Naive thymus-derived CD4-positive, alpha-beta T cell (primary cell): ENCODE results near the gene STK40. TPM values are rescaled to one million over a fixed set of nuclear protein-coding genes. Genes with fewer than 3 reads are reported as not detected.
A peak's percentile ranks its signal among the peaks of the same experiment; 100 is the strongest.

ENCODE experiments used
- ATAC-seq: fragments of 150-1000 bp; cut with Tn5 transposase; 2 replicates; pipeline ENCODE4 v1.10.0; 2021; ENCODE audit warnings: mild to moderate bottlenecking, moderate library complexity
- CTCF ChIA-PET: fragments of 350-600 bp; sonication (Branson Sonifier 250); formaldehyde crosslinking; loops from one replicate; lab custom pipeline; 2021; ENCODE audit warnings: antibody characterized with exemption; lab: Charles Lee
- POLR2A ChIA-PET: fragments of 350-600 bp; sonication (Branson Sonifier 250); formaldehyde crosslinking; loops from one replicate; lab custom pipeline; 2021; ENCODE audit warnings: antibody characterized with exemption, inconsistent platforms; lab: Charles Lee
- DNase-seq, 9 donors: peaks; one replicate each; pipeline versions ENCODE4 v3.0.0 to v3.0.0-alpha.2; 2020 to 2022; ENCODE audit warnings: mixed read lengths in 1 of 9
- H3K27ac ChIP-seq: one replicate; pipeline ENCODE4 v1.7.0; 2013; ENCODE audit warnings: mild to moderate bottlenecking, low read depth, low read length, moderate library complexity
- H3K27me3 ChIP-seq, 2 donors: one replicate each; pipeline ENCODE4 v1.7.0; 2013; ENCODE audit warnings: low read length in 2 of 2, mild to moderate bottlenecking in 2 of 2, moderate library complexity in 2 of 2; ENCODE audit not compliant: control insufficient read depth in 2 of 2, insufficient read depth in 2 of 2
- H3K36me3 ChIP-seq, 3 experiments: 1 replicate in 2 of 3; 2 replicates in 1 of 3; pipeline ENCODE4 v1.7.0; 2013; ENCODE audit warnings: low read length in 3 of 3, mild to moderate bottlenecking in 3 of 3, moderate library complexity in 1 of 3; ENCODE audit not compliant: insufficient read depth in 3 of 3, control insufficient read depth in 2 of 3
- H3K4me1 ChIP-seq, 2 donors: one replicate each; pipeline ENCODE4 v1.7.0; 2013; ENCODE audit warnings: low read length in 2 of 2, mild to moderate bottlenecking in 2 of 2, moderate library complexity in 1 of 2; ENCODE audit not compliant: control insufficient read depth in 2 of 2, insufficient read depth in 2 of 2
- H3K4me3 ChIP-seq: 2 replicates; pipeline ENCODE4 v1.7.0; 2013; ENCODE audit warnings: mild to moderate bottlenecking, low read length
- H3K9me3 ChIP-seq, 3 experiments: 1 replicate in 2 of 3; 2 replicates in 1 of 3; pipeline ENCODE4 v1.7.0; 2013; ENCODE audit warnings: low read length in 3 of 3; ENCODE audit not compliant: control insufficient read depth in 2 of 3
- H3K27ac Mint-ChIP-seq, 9 donors: one replicate each; pipeline ENCODE4 v1.8.0; 2020 to 2022; ENCODE audit warnings: mixed read lengths in 9 of 9, mild to moderate bottlenecking in 8 of 9, moderate library complexity in 5 of 9, inconsistent platforms in 2 of 9
- H3K27me3 Mint-ChIP-seq, 5 donors: one replicate each; pipeline ENCODE4 v1.8.0; 2021 to 2022; ENCODE audit warnings: mixed read lengths in 5 of 5, mild to moderate bottlenecking in 1 of 5
- H3K36me3 Mint-ChIP-seq, 5 donors: one replicate each; pipeline ENCODE4 v1.8.0; 2020 to 2022; ENCODE audit warnings: mixed read lengths in 5 of 5, mild to moderate bottlenecking in 3 of 5, inconsistent platforms in 1 of 5
- H3K4me1 Mint-ChIP-seq, 7 donors: one replicate each; pipeline ENCODE4 v1.8.0; 2020 to 2022; ENCODE audit warnings: mixed read lengths in 7 of 7, mild to moderate bottlenecking in 3 of 7, inconsistent platforms in 1 of 7
- H3K4me3 Mint-ChIP-seq, 10 donors: one replicate each; pipeline ENCODE4 v1.8.0; 2020 to 2022; ENCODE audit warnings: mild to moderate bottlenecking in 10 of 10, mixed read lengths in 10 of 10, moderate library complexity in 6 of 10, inconsistent platforms in 2 of 10
- H3K9me3 Mint-ChIP-seq, 11 donors: one replicate each; pipeline ENCODE4 v1.8.0; 2020 to 2022; ENCODE audit warnings: mixed read lengths in 11 of 11, mild to moderate bottlenecking in 4 of 11, inconsistent platforms in 1 of 11, moderate library complexity in 1 of 11
- intact Hi-C, 2 donors: fragments of 100-400 bp; cut with micrococcal nuclease; formaldehyde crosslinking; loops; one replicate each; pipeline ENCODE4 v1.15.1; 2023
- polyA plus RNA-seq, 2 donors: library from polyadenylated mRNA; unstranded; fragments of 300-500 nt; fragmentation: Illumina TruSeq; gene quantifications; one replicate each; pipeline ENCODE4 v1.2.3, GENCODE V29; 2021
- total RNA-seq, 6 experiments: library from RNA in 5 of 6; stranded (reverse) in 5 of 6; gene quantifications; 1 replicate in 5 of 6; 2 replicates in 1 of 6; pipeline ENCODE4 v1.2.3 and lab custom pipeline; 2021 to 2026

STK40 gene
- total and polyA plus RNA-seq, 7 experiments from 2014 or later = 27.6 to 56.8 (median 46.8) TPM

GRCh38 chr1:36337830-36338229 lies 47.9 kb downstream of the STK40 start:
- Mint-ChIP-seq H3K4me1 (peaks cover 6 to 27% (median 19%) of the 10 kb centered on the region in 7 donors), H3K4me3 (peak overlapping the region in 1 of 10 donors; percentile 20), H3K36me3 (peaks cover 0 to 15% (median 5%) of the 10 kb centered on the region in 5 donors), H3K9me3 (no peaks in the 10 kb centered on the region), H3K27ac (peak overlapping the region in 1 of 9 donors; percentile 15), H3K27me3 (no peaks in the 10 kb centered on the region)
- POLR2A ChIA-PET = no interaction called here
- no peaks in the 10 kb centered on the region for H3K9me3 ChIP-seq
- no peak overlapping the region for H3K4me3 ChIP-seq
- peaks cover 0 to 28% (median 6%) of the 10 kb centered on the region in 3 experiments for H3K36me3 ChIP-seq
- H3K4me1 ChIP-seq = peaks cover 0 to 2% of the 10 kb centered on the region in 2 donors
- H3K27me3 ChIP-seq = no peaks in the 10 kb centered on the region
- ATAC-seq (no peak), DNase-seq (no peak)
- H3K27ac ChIP-seq = no peak overlapping the region
- intact Hi-C loops = no loop called here
- CTCF ChIA-PET = no interaction called here

GRCh38 chr1:36330940-36331339 lies 54.8 kb downstream of the STK40 start:
- H3K4me3 ChIP-seq = no peak overlapping the region
- ChIA-PET CTCF (no interaction called here), POLR2A (no interaction called here)
- no peaks in the 10 kb centered on the region for H3K36me3 Mint-ChIP-seq
- H3K27ac ChIP-seq = no peak overlapping the region
- no peak overlapping the region for H3K4me3 Mint-ChIP-seq
- intact Hi-C loops = no loop called here
- ATAC-seq = no peak
- no peaks in the 10 kb centered on the region for H3K27me3 ChIP-seq
- H3K27ac Mint-ChIP-seq = no peak overlapping the region
- H3K4me1 Mint-ChIP-seq = peaks cover 0 to 17% (median 0%) of the 10 kb centered on the region in 7 donors
- no peaks in the 10 kb centered on the region for H3K9me3 ChIP-seq
- H3K9me3 Mint-ChIP-seq = no peaks in the 10 kb centered on the region
- peaks cover 0 to 9% (median 0%) of the 10 kb centered on the region in 5 donors for H3K27me3 Mint-ChIP-seq
- no peak for DNase-seq
- no peaks in the 10 kb centered on the region for H3K36me3 ChIP-seq
- no peaks in the 10 kb centered on the region for H3K4me1 ChIP-seq

- Histone ChIP-seq H3K9me3 (no peaks in the 10 kb centered on the region), H3K4me1 (no peaks in the 10 kb centered on the region), H3K27ac (no peak overlapping the region), H3K27me3 (no peaks in the 10 kb centered on the region), H3K4me3 (no peak overlapping the region), H3K36me3 (no peaks in the 10 kb centered on the region)
- DNase-seq (no peak), ATAC-seq (no peak)
- Mint-ChIP-seq H3K36me3 (no peaks in the 10 kb centered on the region), H3K4me3 (no peak overlapping the region), H3K9me3 (no peaks in the 10 kb centered on the region), H3K27ac (no peak overlapping the region), H3K4me1 (peaks cover 0 to 17% (median under 1%) of the 10 kb centered on the region in 7 donors), H3K27me3 (peaks cover 0 to 12% (median 0%) of the 10 kb centered on the region in 5 donors)
- ChIA-PET POLR2A (no interaction called here), CTCF (no interaction called here)
- intact Hi-C loops = no loop called here
Observed at GRCh38 chr1:36329817-36330216, 55.9 kb downstream of the STK40 start.

GRCh38 chr1:36328713-36329112 lies 57.0 kb downstream of the STK40 start:
- Histone ChIP-seq H3K27ac (no peak overlapping the region), H3K27me3 (no peaks in the 10 kb centered on the region), H3K36me3 (no peaks in the 10 kb centered on the region), H3K4me1 (peaks cover 10% of the 10 kb centered on the region in 2 donors), H3K4me3 (no peak overlapping the region), H3K9me3 (no peaks in the 10 kb centered on the region)
- no peak overlapping the region for H3K4me3 Mint-ChIP-seq
- ATAC-seq (no peak), DNase-seq (no peak)
- ChIA-PET POLR2A (no interaction called here), CTCF (no interaction called here)
- intact Hi-C loops = no loop called here
- no peaks in the 10 kb centered on the region for H3K9me3 Mint-ChIP-seq
- no peak overlapping the region for H3K27ac Mint-ChIP-seq
- peaks cover 6 to 26% (median 12%) of the 10 kb centered on the region in 7 donors for H3K4me1 Mint-ChIP-seq
- H3K36me3 Mint-ChIP-seq = no peaks in the 10 kb centered on the region
- H3K27me3 Mint-ChIP-seq = peaks cover 0 to 12% (median 0%) of the 10 kb centered on the region in 5 donors

GRCh38 chr1:36328088-36328480 lies 57.6 kb downstream of the STK40 start:
- peaks cover 10 to 11% of the 10 kb centered on the region in 2 donors for H3K4me1 ChIP-seq
- no peaks in the 10 kb centered on the region for H3K9me3 ChIP-seq
- Mint-ChIP-seq H3K36me3 (no peaks in the 10 kb centered on the region), H3K27me3 (peaks cover 0 to 12% (median 0%) of the 10 kb centered on the region in 5 donors), H3K27ac (peak overlapping the region in 1 of 9 donors; percentile 31), H3K4me3 (no peak overlapping the region), H3K9me3 (no peaks in the 10 kb centered on the region), H3K4me1 (peaks cover 6 to 27% (median 13%) of the 10 kb centered on the region in 7 donors)
- H3K27me3 ChIP-seq = no peaks in the 10 kb centered on the region
- ATAC-seq = no peak
- H3K27ac ChIP-seq = no peak overlapping the region
- intact Hi-C loops = no loop called here
- ChIA-PET POLR2A (no interaction called here), CTCF (interaction anchor here (2.5 kb wide), 1 partner anchor 15 kb away, joined by 9 read pairs; no protein-coding TSS in a partner anchor)
- no peak for DNase-seq
- no peaks in the 10 kb centered on the region for H3K36me3 ChIP-seq
- no peak overlapping the region for H3K4me3 ChIP-seq

GRCh38 chr1:36327421-36328087 lies 58.2 kb downstream of the STK40 start:
- no peak overlapping the region for H3K4me3 Mint-ChIP-seq
- H3K27me3 Mint-ChIP-seq = peaks cover 0 to 12% (median 0%) of the 10 kb centered on the region in 5 donors
- DNase-seq (no peak), ATAC-seq (no peak)
- intact Hi-C loops = no loop called here
- peaks cover 6 to 27% (median 13%) of the 10 kb centered on the region in 7 donors for H3K4me1 Mint-ChIP-seq
- POLR2A ChIA-PET = no interaction called here
- no peak overlapping the region for H3K4me3 ChIP-seq
- no peaks in the 10 kb centered on the region for H3K36me3 ChIP-seq
- H3K27ac Mint-ChIP-seq = peak overlapping the region in 2 of 9 donors; percentile 31 to 44
- peaks cover 10 to 11% of the 10 kb centered on the region in 2 donors for H3K4me1 ChIP-seq
- H3K9me3 ChIP-seq = no peaks in the 10 kb centered on the region
- no peak overlapping the region for H3K27ac ChIP-seq
- H3K9me3 Mint-ChIP-seq = no peaks in the 10 kb centered on the region
- H3K27me3 ChIP-seq = no peaks in the 10 kb centered on the region
- CTCF ChIA-PET = interaction anchor here (0.6 to 2.5 kb wide), 2 partner anchors 15 to 112 kb away, joined by 3 to 9 read pairs; no protein-coding TSS in a partner anchor
- no peaks in the 10 kb centered on the region for H3K36me3 Mint-ChIP-seq
